Erythroblast (primary cell): ENCODE data around the gene OSBPL5.

Source experiments
- GATA1 ChIP-seq: IDR thresholded peaks from 2 replicates; pipeline ENCODE4 v1.6.1; 2011; ENCODE audit warnings: low read depth, mild to moderate bottlenecking, control low read depth, low read length, moderate library complexity
- POLR2A ChIP-seq: IDR thresholded peaks from 2 replicates; pipeline ENCODE4 v1.6.1; 2011; ENCODE audit warnings: mild to moderate bottlenecking, low read length

DNA sequence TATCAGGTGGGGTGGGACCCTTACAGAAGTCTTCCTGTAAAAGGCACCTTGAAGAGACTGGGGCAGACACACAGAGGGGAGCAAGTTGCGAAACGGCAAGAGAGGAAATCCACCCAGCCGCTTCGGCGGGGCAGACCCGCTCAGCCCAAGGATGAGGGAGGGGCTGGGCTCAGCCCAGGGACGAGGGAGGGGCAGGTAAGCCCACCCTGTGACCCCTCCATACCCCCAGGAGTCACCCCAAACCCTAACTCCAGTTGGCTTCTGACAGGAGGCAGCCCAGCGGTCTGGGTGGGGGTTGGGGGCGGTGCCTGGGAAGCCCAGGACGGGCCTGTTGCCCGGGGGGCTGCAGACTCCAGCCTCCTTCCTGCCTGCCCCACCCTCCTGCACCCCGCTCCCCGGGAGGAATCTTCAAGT lies 965 bp downstream of the OSBPL5 start:
- TF ChIP-seq POLR2A (no peak), GATA1 (no peak)
